Tibial artery (tissue), 4 donors: ENCODE data around the gene SUN5.
A peak's percentile ranks its signal among the peaks of the same experiment; 100 is the strongest.

Experiments used
- DNase-seq, 2 donors: peaks; one replicate each; pipeline ENCODE4 v3.0.0-alpha.2; 2019
- H3K27ac ChIP-seq, 2 donors: fragments of 200-600 bp; sonication (generic) in 1 of 2; 1 replicate in 1 of 2; 2 replicates in 1 of 2; pipeline ENCODE4 v1.5.1; 2018 to 2019; ENCODE audit warnings: mild to moderate bottlenecking in 1 of 2
- H3K27me3 ChIP-seq, 2 donors: fragments of 200-600 bp; sonication (generic) in 1 of 2; one replicate each; pipeline versions ENCODE4 v1.5.1 to v1.6.0; 2016 to 2019
- H3K36me3 ChIP-seq, 3 donors: fragments of 200-600 bp; sonication (generic) in 2 of 3; one replicate each; pipeline ENCODE4 v1.5.1; 2016 to 2019; ENCODE audit warnings: mild to moderate bottlenecking in 2 of 3
- H3K4me1 ChIP-seq, 4 donors: fragments of 200-600 bp; sonication (generic) in 2 of 4; 1 replicate in 3 of 4; 2 replicates in 1 of 4; pipeline ENCODE4 v1.5.1; 2016 to 2019
- H3K4me3 ChIP-seq, 2 donors: fragments of 200-600 bp; sonication (generic) in 1 of 2; 1 replicate in 1 of 2; 2 replicates in 1 of 2; pipeline ENCODE4 v1.5.1; 2018 to 2019; ENCODE audit warnings: mild to moderate bottlenecking in 2 of 2
- H3K9me3 ChIP-seq, 3 donors: fragments of 200-600 bp; sonication (generic) in 1 of 3; one replicate each; pipeline ENCODE4 v1.5.1; 2016 to 2019
- CTCF ChIP-seq, 2 experiments: fragments of 200-600 bp in 1 of 2; fragments of 450-650 bp in 1 of 2; IDR thresholded peaks; one replicate each; pipeline ENCODE4 v1.5.1; 2017 to 2019; ENCODE audit warnings: antibody characterized with exemption in 2 of 2, mild to moderate bottlenecking in 1 of 2, moderate library complexity in 1 of 2
- intact Hi-C: fragments of 100-400 bp; cut with DNase I; formaldehyde crosslinking; loops from one replicate; pipeline ENCODE4 v1.15.0; 2023; ENCODE audit warnings: low total_unique reads

SUN5 gene

GRCh38 chr20:33005132-33005566 is 916 bp upstream of the SUN5 start:
- H3K27me3 ChIP-seq, result peaks cover 0 to 7% of the 10 kb centered on the region in 2 donors
- no peak overlapping the region for H3K27ac ChIP-seq
- H3K4me3 ChIP-seq, result no peak overlapping the region
- intact Hi-C loops, result no loop called here
- H3K4me1 ChIP-seq, result no peaks in the 10 kb centered on the region
- H3K9me3 ChIP-seq, result peaks cover 0 to 5% (median 0%) of the 10 kb centered on the region in 3 donors
- DNase-seq, result no peak
- peak in 1 of 2 experiments; percentile 7 for TF ChIP-seq CTCF (IDR thresholded peaks at IDR 0.05)
- no peaks in the 10 kb centered on the region for H3K36me3 ChIP-seq

- intact Hi-C loops, result no loop called here
- H3K4me3 ChIP-seq, result no peak overlapping the region
- no peak overlapping the region for H3K27ac ChIP-seq
- H3K27me3 ChIP-seq, result peaks cover 0 to 6% of the 10 kb centered on the region in 2 donors
- H3K9me3 ChIP-seq, result peaks cover 0 to 5% (median 0%) of the 10 kb centered on the region in 3 donors
- H3K4me1 ChIP-seq, result no peaks in the 10 kb centered on the region
- no peaks in the 10 kb centered on the region for H3K36me3 ChIP-seq
- DNase-seq, result no peak
- no peak for TF ChIP-seq CTCF (IDR thresholded peaks at IDR 0.05)
Measured at GRCh38 chr20:33002087-33002808, 2.0 kb downstream of the SUN5 start.

GRCh38 chr20:33000802-33001466 is 3.3 kb downstream of the SUN5 start:
- DNase-seq, result no peak
- Histone ChIP-seq H3K4me3 (no peak overlapping the region), H3K27ac (no peak overlapping the region), H3K27me3 (peaks cover 0 to 3% of the 10 kb centered on the region in 2 donors), H3K9me3 (peaks cover 0 to 5% (median 0%) of the 10 kb centered on the region in 3 donors), H3K4me1 (no peaks in the 10 kb centered on the region), H3K36me3 (no peaks in the 10 kb centered on the region)
- intact Hi-C loops, result no loop called here
- TF ChIP-seq CTCF (IDR thresholded peaks at IDR 0.05), result no peak

GRCh38 chr20:32999603-33000250 is 4.5 kb downstream of the SUN5 start:
- no peak overlapping the region for H3K4me3 ChIP-seq
- peaks cover 0 to under 1% (median 0%) of the 10 kb centered on the region in 3 donors for H3K9me3 ChIP-seq
- H3K36me3 ChIP-seq, result no peaks in the 10 kb centered on the region
- no peak for TF ChIP-seq CTCF (IDR thresholded peaks at IDR 0.05)
- H3K4me1 ChIP-seq, result no peaks in the 10 kb centered on the region
- intact Hi-C loops, result no loop called here
- DNase-seq, result no peak
- peaks cover 0 to 3% of the 10 kb centered on the region in 2 donors for H3K27me3 ChIP-seq
- no peak overlapping the region for H3K27ac ChIP-seq

- intact Hi-C loops, result no loop called here
- Histone ChIP-seq H3K4me1 (no peaks in the 10 kb centered on the region), H3K27ac (no peak overlapping the region), H3K36me3 (no peaks in the 10 kb centered on the region), H3K4me3 (no peak overlapping the region), H3K27me3 (peaks cover 0 to 3% of the 10 kb centered on the region in 2 donors), H3K9me3 (no peaks in the 10 kb centered on the region)
- no peak for DNase-seq
- TF ChIP-seq CTCF (IDR thresholded peaks at IDR 0.05), result no peak
Measured at GRCh38 chr20:32997431-32997830, 6.8 kb downstream of the SUN5 start.
